Mucosa of rectum (tissue), 2 donors: ENCODE data around the gene NFYC.

Experiments used
- H3K27ac ChIP-seq, 2 donors: one replicate each; pipeline ENCODE4 v1.7.0; 2013; ENCODE audit warnings: inconsistent platforms in 2 of 2, low read depth in 2 of 2, low read length in 2 of 2
- H3K27me3 ChIP-seq, 2 donors: one replicate each; pipeline ENCODE4 v1.7.0; 2013; ENCODE audit warnings: low read length in 2 of 2; ENCODE audit not compliant: control insufficient read depth in 2 of 2, insufficient read depth in 2 of 2
- H3K36me3 ChIP-seq, 2 donors: one replicate each; pipeline ENCODE4 v1.7.0; 2013; ENCODE audit warnings: low read length in 2 of 2; ENCODE audit not compliant: control insufficient read depth in 2 of 2, insufficient read depth in 2 of 2
- H3K4me1 ChIP-seq, 2 donors: one replicate each; pipeline ENCODE4 v1.7.0; 2013; ENCODE audit warnings: low read length in 2 of 2, mild to moderate bottlenecking in 1 of 2; ENCODE audit not compliant: control insufficient read depth in 2 of 2, insufficient read depth in 2 of 2
- H3K4me3 ChIP-seq, 2 donors: one replicate each; pipeline ENCODE4 v1.7.0; 2013; ENCODE audit warnings: low read length in 2 of 2
- H3K9ac ChIP-seq, 2 donors: one replicate each; pipeline ENCODE4 v1.7.0; 2013; ENCODE audit warnings: low read length in 2 of 2, low read depth in 1 of 2, mild to moderate bottlenecking in 1 of 2
- H3K9me3 ChIP-seq, 2 donors: one replicate each; pipeline ENCODE4 v1.7.0; 2013; ENCODE audit warnings: low read length in 2 of 2; ENCODE audit not compliant: control insufficient read depth in 2 of 2
- donor health status: healthy.
- donor health status: Normal muscosa, but diverticular disease.

The NFYC gene

GRCh38 chr1:40780678-40781607 is 89.4 kb downstream of the NFYC start:
- Histone ChIP-seq H3K27me3 (no peaks in the 10 kb centered on the region), H3K4me1 (peaks cover 12 to 26% of the 10 kb centered on the region in 2 donors), H3K27ac (no peak overlapping the region), H3K36me3 (peaks cover 0 to 8% of the 10 kb centered on the region in 2 donors), H3K9me3 (no peaks in the 10 kb centered on the region), H3K9ac (no peak overlapping the region), H3K4me3 (no peak overlapping the region)

- Histone ChIP-seq H3K27ac (no peak overlapping the region), H3K4me1 (peaks cover 12 to 28% of the 10 kb centered on the region in 2 donors), H3K9ac (no peak overlapping the region)
These were observed 90.1 kb downstream of the NFYC start for GRCh38 chr1:40781608-40781971.

GRCh38 chr1:40782371-40782956 is 91.0 kb downstream of the NFYC start:
- H3K27me3 ChIP-seq, result no peaks in the 10 kb centered on the region
- H3K27ac ChIP-seq, result peak overlapping the region; percentile 41 to 43
- H3K9me3 ChIP-seq, result no peaks in the 10 kb centered on the region
- peak overlapping the region; percentile 60 to 65 for H3K4me3 ChIP-seq
- H3K4me1 ChIP-seq, result peaks cover 12 to 28% of the 10 kb centered on the region in 2 donors
- peak overlapping the region; percentile 41 to 69 for H3K9ac ChIP-seq
- H3K36me3 ChIP-seq, result peaks cover 0 to 3% of the 10 kb centered on the region in 2 donors

More at GRCh38 chr1:40781608-40781971, 90.1 kb downstream of the NFYC start:
- no peaks in the 10 kb centered on the region for H3K27me3 ChIP-seq
- no peak overlapping the region for H3K4me3 ChIP-seq
- H3K9me3 ChIP-seq, result no peaks in the 10 kb centered on the region
- peaks cover 0 to 3% of the 10 kb centered on the region in 2 donors for H3K36me3 ChIP-seq

- Histone ChIP-seq H3K27me3 (no peaks in the 10 kb centered on the region), H3K9me3 (no peaks in the 10 kb centered on the region), H3K36me3 (peaks cover 0 to 3% of the 10 kb centered on the region in 2 donors), H3K4me3 (peak within 1 kb of the TSS; percentile 65 to 67), H3K27ac (peak within 1 kb of the TSS; percentile 41 to 63), H3K9ac (peak within 1 kb of the TSS; percentile 41 to 69), H3K4me1 (peaks cover 12 to 28% of the 10 kb centered on the region in 2 donors)
These were observed 91.7 kb downstream of the NFYC start, which contains the start of gene KCNQ4 for GRCh38 chr1:40783001-40783905. KCNQ4 (plus strand) TSS chr1:40783787; CDS start chr1:40784094, 307 bp downstream.

- H3K9me3 ChIP-seq, result no peaks in the 10 kb centered on the region
- peak overlapping the region; percentile 32 to 65 for H3K9ac ChIP-seq
- no peaks in the 10 kb centered on the region for H3K27me3 ChIP-seq
- peak overlapping the region; percentile 65 to 67 for H3K4me3 ChIP-seq
- peaks cover 12 to 28% of the 10 kb centered on the region in 2 donors for H3K4me1 ChIP-seq
- H3K36me3 ChIP-seq, result no peaks in the 10 kb centered on the region
- peak overlapping the region; percentile 34 to 63 for H3K27ac ChIP-seq
These were observed 92.8 kb downstream of the NFYC start for GRCh38 chr1:40784141-40784770.

- no peaks in the 10 kb centered on the region for H3K36me3 ChIP-seq
- H3K4me3 ChIP-seq, result peak overlapping the region; percentile 65 to 67
- H3K27me3 ChIP-seq, result no peaks in the 10 kb centered on the region
- no peaks in the 10 kb centered on the region for H3K9me3 ChIP-seq
- H3K27ac ChIP-seq, result peak overlapping the region; percentile 34 to 63
- peak overlapping the region; percentile 32 to 65 for H3K9ac ChIP-seq
- peaks cover 12 to 28% of the 10 kb centered on the region in 2 donors for H3K4me1 ChIP-seq
These were observed 93.3 kb downstream of the NFYC start for GRCh38 chr1:40784771-40785151.

- Histone ChIP-seq H3K4me1 (peaks cover 12 to 28% of the 10 kb centered on the region in 2 donors), H3K9me3 (no peaks in the 10 kb centered on the region), H3K9ac (peak overlapping the region in 1 of 2 donors; percentile 65), H3K4me3 (peak overlapping the region in 1 of 2 donors; percentile 20), H3K36me3 (no peaks in the 10 kb centered on the region), H3K27ac (no peak overlapping the region), H3K27me3 (no peaks in the 10 kb centered on the region)
These were observed 93.9 kb downstream of the NFYC start for GRCh38 chr1:40785446-40785845.

- H3K4me1 ChIP-seq, result peaks cover 12 to 26% of the 10 kb centered on the region in 2 donors
- no peaks in the 10 kb centered on the region for H3K27me3 ChIP-seq
- H3K27ac ChIP-seq, result no peak overlapping the region
These were observed 94.9 kb downstream of the NFYC start for GRCh38 chr1:40786171-40786994.

More at GRCh38 chr1:40786171-40786994, 94.9 kb downstream of the NFYC start:
- Histone ChIP-seq H3K9me3 (no peaks in the 10 kb centered on the region), H3K36me3 (no peaks in the 10 kb centered on the region), H3K4me3 (no peak overlapping the region), H3K9ac (no peak overlapping the region)
